Thyroid gland (tissue), 4 donors: ENCODE measurements around the gene ZNF10.

Experiments used
- CTCF ChIP-seq, 6 experiments: fragments of 200-600 bp in 3 of 6; fragments of 450-650 bp in 3 of 6; sonication (generic) in 3 of 6; IDR thresholded peaks; one replicate each; pipeline ENCODE4 v1.5.1; 2016 to 2019; ENCODE audit warnings: antibody characterized with exemption in 6 of 6, mild to moderate bottlenecking in 2 of 6, inconsistent platforms in 1 of 6, moderate library complexity in 1 of 6
- POLR2A ChIP-seq, 2 donors: fragments of 450-650 bp; IDR thresholded peaks; one replicate each; pipeline ENCODE4 v1.6.1; 2017; ENCODE audit warnings: antibody characterized with exemption in 2 of 2, mild to moderate bottlenecking in 2 of 2, moderate library complexity in 1 of 2

- no peak for TF ChIP-seq CTCF (IDR thresholded peaks at IDR 0.05)
- no peak for TF ChIP-seq POLR2A (IDR thresholded peaks at IDR 0.05)
Observed at GRCh38 chr12:133172491-133172890, 42.1 kb downstream of the ZNF10 start.
